ENCODE results near the gene KDM2A.

KDM2A gene

GRCh38 chr11:67245046-67245445 is 126.0 kb downstream of the KDM2A start:
- Histone ChIP-seq H3K27ac (ENCODE audit: extremely low read depth, low read depth, low read length) (no peak overlapping the region), H3K9me3 (ENCODE audit: control insufficient read depth, insufficient read depth, low read depth, low read length) (no peaks in the 10 kb centered on the region), H3K36me3 (ENCODE audit: control insufficient read depth in 2 of 2, insufficient read depth in 1 of 2, low read length in 2 of 2) (peaks cover 4 to 75% of the 10 kb centered on the region in 2 experiments; a peak in 2 of 3 replicates), H3K4me3 (ENCODE audit: low read depth, low read length) (no peak overlapping the region), H3K4me1 (ENCODE audit: control insufficient read depth, insufficient read depth, low read length) (no peaks in the 10 kb centered on the region)
- POLR2A ChIA-PET: interaction anchor here (0.7 kb wide), 1 partner anchor 470 kb away, joined by 5 read pairs; no protein-coding TSS in a partner anchor
- CTCF ChIA-PET: interaction anchor here (9.9 kb wide), 1 partner anchor 18 kb away, joined by 65 read pairs; no protein-coding TSS in a partner anchor
- no peak for TF ChIP-seq KLF9 (tag by site-specific recombination; IDR thresholded peaks at IDR 0.05; ENCODE audit: low read depth)
- TF ChIP-seq ZBTB21 (tag by site-specific recombination; IDR thresholded peaks at IDR 0.05): no peak
- no peak for TF ChIP-seq ZSCAN18 (tag by site-specific recombination; IDR thresholded peaks at IDR 0.05)
- no peak for TF ChIP-seq ZNF513 (tag by site-specific recombination; IDR thresholded peaks at IDR 0.05)
- TF ChIP-seq ZNF580 (tag by site-specific recombination; IDR thresholded peaks at IDR 0.05): no peak
- TF ChIP-seq ZNF488 (tag by site-specific recombination; IDR thresholded peaks at IDR 0.05): no peak
- no peak for TF ChIP-seq GLI4 (tag by site-specific recombination; IDR thresholded peaks at IDR 0.05)
- no peak for TF ChIP-seq ZEB2 (tag by site-specific recombination; IDR thresholded peaks at IDR 0.05)
- no peak for TF ChIP-seq ZNF19 (tag by site-specific recombination; IDR thresholded peaks at IDR 0.05; ENCODE audit: low read depth)
- TF ChIP-seq ZNF791 (tag by site-specific recombination; IDR thresholded peaks at IDR 0.05): no peak
- TF ChIP-seq ZNF558 (tag by site-specific recombination; IDR thresholded peaks at IDR 0.05): no peak

GRCh38 chr11:67247946-67248550 is 129.0 kb downstream of the KDM2A start:
- ChIA-PET CTCF (interaction anchor here (9.9 kb wide), 1 partner anchor 15 kb away, joined by 65 read pairs; no protein-coding TSS in a partner anchor), POLR2A (interaction anchor here (2.9 kb wide), 1 partner anchor 8 kb away, joined by 8 read pairs; no protein-coding TSS in a partner anchor)
- Histone ChIP-seq H3K4me1 (ENCODE audit: control insufficient read depth, insufficient read depth, low read length) (no peaks in the 10 kb centered on the region), H3K27ac (ENCODE audit: extremely low read depth, low read depth, low read length) (no peak overlapping the region), H3K9me3 (ENCODE audit: control insufficient read depth, insufficient read depth, low read depth, low read length) (no peaks in the 10 kb centered on the region), H3K4me3 (ENCODE audit: low read depth, low read length) (no peak overlapping the region), H3K36me3 (ENCODE audit: control insufficient read depth in 2 of 2, insufficient read depth in 1 of 2, low read length in 2 of 2) (peaks cover 7 to 97% of the 10 kb centered on the region in 2 experiments; a peak in 2 of 3 replicates)
- TF ChIP-seq MYNN (tag by site-specific recombination; IDR thresholded peaks at IDR 0.05; ENCODE audit: borderline replicate concordance) (no peak), ZNF10 (tag by site-specific recombination; IDR thresholded peaks at IDR 0.05) (no peak), PRDM6 (tag by site-specific recombination; IDR thresholded peaks at IDR 0.05) (no peak), KLF8 (tag by site-specific recombination; IDR thresholded peaks at IDR 0.05) (no peak), MEIS1 (CRISPR knock-in tag; IDR thresholded peaks at IDR 0.05; ENCODE audit: borderline replicate concordance) (no peak), INSM2 (tag by site-specific recombination; IDR thresholded peaks at IDR 0.05) (no peak), RBAK (tag by site-specific recombination; IDR thresholded peaks at IDR 0.05) (no peak), ZNF112 (tag by site-specific recombination; IDR thresholded peaks at IDR 0.05) (no peak), ZNF138 (tag by site-specific recombination; IDR thresholded peaks at IDR 0.05; ENCODE audit: borderline replicate concordance) (no peak), ZNF626 (tag by site-specific recombination; IDR thresholded peaks at IDR 0.05) (no peak), ZNF169 (tag by site-specific recombination; IDR thresholded peaks at IDR 0.05) (no peak), ZNF791 (tag by site-specific recombination; IDR thresholded peaks at IDR 0.05) (no peak), YY2 (tag by site-specific recombination; IDR thresholded peaks at IDR 0.05) (no peak), ZNF324 (tag by site-specific recombination; IDR thresholded peaks at IDR 0.05) (no peak), ZNF341 (tag by site-specific recombination; IDR thresholded peaks at IDR 0.05; ENCODE audit: low read depth) (no peak), ZBTB26 (tag by site-specific recombination; optimal IDR thresholded peaks at IDR 0.05) (no peak), ZNF121 (tag by site-specific recombination; IDR thresholded peaks at IDR 0.05) (no peak)
